HEK293 (cell line): ENCODE data around the gene BTBD19.
A peak's percentile ranks its signal among the peaks of the same experiment; 100 is the strongest.

ENCODE experiments used
- BCL11A ChIP-seq: fragments of 450-650 bp; formaldehyde crosslinking; IDR thresholded peaks from 2 replicates; pipeline ENCODE4 v1.5.1; 2016; ENCODE audit warnings: low read depth, missing biosample characterization, missing genetic modification characterization
- BCL11B ChIP-seq: fragments of 450-650 bp; formaldehyde crosslinking; IDR thresholded peaks from 2 replicates; pipeline ENCODE4 v1.5.1; 2016; ENCODE audit warnings: low read depth, missing biosample characterization, missing genetic modification characterization
- GLI2 ChIP-seq: fragments of 450-650 bp; formaldehyde crosslinking; IDR thresholded peaks from 2 replicates; pipeline ENCODE4; 2017; ENCODE audit warnings: missing biosample characterization, missing genetic modification characterization, low read depth, borderline replicate concordance
- GLIS2 ChIP-seq: fragments of 450-650 bp; formaldehyde crosslinking; IDR thresholded peaks from 2 replicates; pipeline ENCODE4 v1.5.1; 2016; ENCODE audit warnings: missing biosample characterization, missing genetic modification characterization
- HOXC10 ChIP-seq: sonication (generic); formaldehyde crosslinking; IDR thresholded peaks from 2 replicates; pipeline ENCODE4 v1.8.1; 2023; ENCODE audit warnings: mild to moderate bottlenecking, missing genetic modification reagents
- OSR2 ChIP-seq: fragments of 450-650 bp; formaldehyde crosslinking; IDR thresholded peaks from 2 replicates; pipeline ENCODE4 v1.5.1; 2016; ENCODE audit warnings: missing biosample characterization, missing genetic modification characterization
- PRDM2 ChIP-seq: fragments of 450-650 bp; formaldehyde crosslinking; IDR thresholded peaks from 2 replicates; pipeline ENCODE4 v1.5.1; 2016; ENCODE audit warnings: missing biosample characterization, missing genetic modification characterization, borderline replicate concordance
- SP7 ChIP-seq: fragments of 450-650 bp; formaldehyde crosslinking; IDR thresholded peaks from 2 replicates; pipeline ENCODE4 v1.5.1; 2016; ENCODE audit warnings: missing biosample characterization, missing genetic modification characterization
- ZFP37 ChIP-seq: fragments of 450-650 bp; formaldehyde crosslinking; IDR thresholded peaks from 2 replicates; pipeline ENCODE4 v1.5.1; 2016; ENCODE audit warnings: missing biosample characterization, missing genetic modification characterization
- ZFP69B ChIP-seq: fragments of 450-650 bp; formaldehyde crosslinking; IDR thresholded peaks from 2 replicates; pipeline ENCODE4 v1.5.1; 2016; ENCODE audit warnings: missing biosample characterization, missing genetic modification characterization
- ZNF112 ChIP-seq: fragments of 450-650 bp; formaldehyde crosslinking; IDR thresholded peaks from 2 replicates; pipeline ENCODE4 v1.5.0; 2017; ENCODE audit warnings: missing biosample characterization, missing genetic modification characterization
- ZNF175 ChIP-seq: fragments of 450-650 bp; formaldehyde crosslinking; IDR thresholded peaks from 2 replicates; pipeline ENCODE4 v1.5.1; 2016; ENCODE audit warnings: missing biosample characterization, missing genetic modification characterization
- ZNF223 ChIP-seq: fragments of 450-650 bp; formaldehyde crosslinking; IDR thresholded peaks from 2 replicates; pipeline ENCODE4 v1.5.1; 2016; ENCODE audit warnings: missing biosample characterization, missing genetic modification characterization
- ZNF292 ChIP-seq: fragments of 450-650 bp; formaldehyde crosslinking; IDR thresholded peaks from 2 replicates; pipeline ENCODE4 v1.5.1; 2016; ENCODE audit warnings: low read depth, missing biosample characterization, missing genetic modification characterization, borderline replicate concordance
- ZNF341 ChIP-seq: fragments of 450-650 bp; formaldehyde crosslinking; IDR thresholded peaks from 2 replicates; pipeline ENCODE4; 2016; ENCODE audit warnings: low read depth, missing biosample characterization, missing genetic modification characterization
- ZNF501 ChIP-seq: fragments of 450-650 bp; formaldehyde crosslinking; IDR thresholded peaks from 2 replicates; pipeline ENCODE4 v1.5.1; 2016; ENCODE audit warnings: missing biosample characterization, missing genetic modification characterization
- ZNF514 ChIP-seq: fragments of 450-650 bp; formaldehyde crosslinking; IDR thresholded peaks from 2 replicates; pipeline ENCODE4 v1.5.1; 2016; ENCODE audit warnings: missing biosample characterization, missing genetic modification characterization
- ZNF623 ChIP-seq: fragments of 450-650 bp; formaldehyde crosslinking; IDR thresholded peaks from 2 replicates; pipeline ENCODE4 v1.5.1; 2016; ENCODE audit warnings: missing biosample characterization, missing genetic modification characterization
- ZNF654 ChIP-seq: fragments of 450-650 bp; formaldehyde crosslinking; IDR thresholded peaks from 2 replicates; pipeline ENCODE4 v1.5.1; 2016; ENCODE audit warnings: low read depth, missing biosample characterization, missing genetic modification characterization
- ZNF692 ChIP-seq: fragments of 450-650 bp; formaldehyde crosslinking; IDR thresholded peaks from 2 replicates; pipeline ENCODE4 v1.5.1; 2016; ENCODE audit warnings: missing biosample characterization, missing genetic modification characterization
- TF ChIP-seq, protein P1 (sequence below): fragments of 450-650 bp; formaldehyde crosslinking; IDR thresholded peaks from 2 replicates; pipeline ENCODE4 v1.5.1; 2016; ENCODE audit warnings: missing biosample characterization, missing genetic modification characterization
- TF ChIP-seq, protein P2 (sequence below): fragments of 450-650 bp; formaldehyde crosslinking; IDR thresholded peaks from 2 replicates; pipeline ENCODE4 v1.5.1; 2016; ENCODE audit warnings: missing biosample characterization, missing genetic modification characterization
- TF ChIP-seq, protein P3 (sequence below): fragments of 450-650 bp; formaldehyde crosslinking; IDR thresholded peaks from 2 replicates; pipeline ENCODE4 v1.5.1; 2016; ENCODE audit warnings: missing biosample characterization, missing genetic modification characterization
- TF ChIP-seq, protein P4 (sequence below): fragments of 450-650 bp; formaldehyde crosslinking; IDR thresholded peaks from 2 replicates; pipeline ENCODE4 v1.5.1; 2016; ENCODE audit warnings: missing biosample characterization, missing genetic modification characterization

The BTBD19 gene

DNA sequence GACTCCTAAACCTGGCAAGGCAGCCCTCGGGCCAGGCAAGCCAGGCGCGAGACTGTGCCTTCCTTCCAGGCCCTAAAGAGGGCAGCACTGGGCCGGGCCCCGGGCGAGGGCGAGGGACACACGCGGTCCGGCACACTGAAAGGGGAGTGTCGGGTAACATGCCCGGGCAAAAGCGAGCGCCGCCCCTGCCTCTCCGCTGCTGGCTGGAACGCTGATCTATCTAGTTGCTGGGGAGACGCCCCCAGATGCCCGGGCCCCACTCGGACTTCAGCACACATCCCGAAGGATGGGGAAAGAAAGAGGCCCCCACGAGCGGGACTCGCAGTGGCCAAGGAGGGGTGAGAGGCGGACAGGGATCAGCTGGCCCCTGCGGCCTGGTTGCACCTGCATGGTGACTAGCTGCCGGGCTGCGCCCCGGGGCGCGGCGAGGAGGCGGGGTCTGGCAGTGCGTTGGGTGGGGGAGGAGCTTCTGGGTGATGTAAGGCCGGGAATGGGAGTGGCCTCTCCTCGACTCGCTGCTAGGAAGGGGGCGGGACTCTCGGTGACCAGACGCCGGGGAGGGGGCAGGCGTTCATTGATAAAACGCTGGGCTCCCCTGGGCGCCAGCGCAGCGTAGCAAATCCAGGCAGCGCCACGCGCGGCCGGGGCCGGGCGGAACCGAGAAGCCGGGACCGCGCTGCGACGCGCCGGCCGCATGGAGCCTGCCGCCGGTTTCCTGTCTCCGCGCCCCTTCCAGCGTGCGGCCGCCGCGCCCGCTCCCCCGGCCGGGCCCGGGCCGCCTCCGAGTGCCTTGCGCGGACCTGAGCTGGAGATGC lies 8.3 kb upstream of the BTBD19 start, which contains the start of gene PLK3 (continued):
- TF ChIP-seq, protein P1, sequence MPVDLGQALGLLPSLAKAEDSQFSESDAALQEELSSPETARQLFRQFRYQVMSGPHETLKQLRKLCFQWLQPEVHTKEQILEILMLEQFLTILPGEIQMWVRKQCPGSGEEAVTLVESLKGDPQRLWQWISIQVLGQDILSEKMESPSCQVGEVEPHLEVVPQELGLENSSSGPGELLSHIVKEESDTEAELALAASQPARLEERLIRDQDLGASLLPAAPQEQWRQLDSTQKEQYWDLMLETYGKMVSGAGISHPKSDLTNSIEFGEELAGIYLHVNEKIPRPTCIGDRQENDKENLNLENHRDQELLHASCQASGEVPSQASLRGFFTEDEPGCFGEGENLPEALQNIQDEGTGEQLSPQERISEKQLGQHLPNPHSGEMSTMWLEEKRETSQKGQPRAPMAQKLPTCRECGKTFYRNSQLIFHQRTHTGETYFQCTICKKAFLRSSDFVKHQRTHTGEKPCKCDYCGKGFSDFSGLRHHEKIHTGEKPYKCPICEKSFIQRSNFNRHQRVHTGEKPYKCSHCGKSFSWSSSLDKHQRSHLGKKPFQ (tag by site-specific recombination): peak; percentile 53; the same call in 1 of the 2 replicates
- TF ChIP-seq, protein P2, sequence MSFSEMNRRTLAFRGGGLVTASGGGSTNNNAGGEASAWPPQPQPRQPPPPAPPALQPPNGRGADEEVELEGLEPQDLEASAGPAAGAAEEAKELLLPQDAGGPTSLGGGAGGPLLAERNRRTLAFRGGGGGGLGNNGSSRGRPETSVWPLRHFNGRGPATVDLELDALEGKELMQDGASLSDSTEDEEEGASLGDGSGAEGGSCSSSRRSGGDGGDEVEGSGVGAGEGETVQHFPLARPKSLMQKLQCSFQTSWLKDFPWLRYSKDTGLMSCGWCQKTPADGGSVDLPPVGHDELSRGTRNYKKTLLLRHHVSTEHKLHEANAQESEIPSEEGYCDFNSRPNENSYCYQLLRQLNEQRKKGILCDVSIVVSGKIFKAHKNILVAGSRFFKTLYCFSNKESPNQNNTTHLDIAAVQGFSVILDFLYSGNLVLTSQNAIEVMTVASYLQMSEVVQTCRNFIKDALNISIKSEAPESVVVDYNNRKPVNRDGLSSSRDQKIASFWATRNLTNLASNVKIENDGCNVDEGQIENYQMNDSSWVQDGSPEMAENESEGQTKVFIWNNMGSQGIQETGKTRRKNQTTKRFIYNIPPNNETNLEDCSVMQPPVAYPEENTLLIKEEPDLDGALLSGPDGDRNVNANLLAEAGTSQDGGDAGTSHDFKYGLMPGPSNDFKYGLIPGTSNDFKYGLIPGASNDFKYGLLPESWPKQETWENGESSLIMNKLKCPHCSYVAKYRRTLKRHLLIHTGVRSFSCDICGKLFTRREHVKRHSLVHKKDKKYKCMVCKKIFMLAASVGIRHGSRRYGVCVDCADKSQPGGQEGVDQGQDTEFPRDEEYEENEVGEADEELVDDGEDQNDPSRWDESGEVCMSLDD (tag by site-specific recombination): peak; percentile 89
- TF ChIP-seq ZNF514: no peak
- peak; percentile 99 for TF ChIP-seq ZNF501 (tag by site-specific recombination)
- no peak; the same call in 1 of the 2 replicates for TF ChIP-seq ZNF654 (tag by site-specific recombination)
- TF ChIP-seq ZNF292 (tag by site-specific recombination): no peak
- no peak for TF ChIP-seq HOXC10
- no peak for TF ChIP-seq OSR2 (tag by site-specific recombination)
- peak; percentile 98 for TF ChIP-seq GLIS2 (tag by site-specific recombination)
- peak; percentile 81; the same call in 1 of the 2 replicates for TF ChIP-seq ZFP37
- TF ChIP-seq GLI2: no peak; the same call in 1 of the 2 replicates
- peak; percentile 88 for TF ChIP-seq BCL11B (tag by site-specific recombination)
- TF ChIP-seq ZFP69B (tag by site-specific recombination): peak; percentile 95
- TF ChIP-seq ZNF341 (tag by site-specific recombination): peak; percentile 85
- no peak for TF ChIP-seq PRDM2 (tag by site-specific recombination)
- no peak for TF ChIP-seq ZNF112 (tag by site-specific recombination)
- TF ChIP-seq ZNF623 (tag by site-specific recombination): peak; percentile 25; the same call in 1 of the 2 replicates
- no peak for TF ChIP-seq ZNF175 (tag by site-specific recombination)
- TF ChIP-seq ZNF223 (tag by site-specific recombination): 0 out of 2 replicates have a peak, but pooled peaks have one; percentile 25
- TF ChIP-seq BCL11A: peak; percentile 98
- TF ChIP-seq, protein P3, sequence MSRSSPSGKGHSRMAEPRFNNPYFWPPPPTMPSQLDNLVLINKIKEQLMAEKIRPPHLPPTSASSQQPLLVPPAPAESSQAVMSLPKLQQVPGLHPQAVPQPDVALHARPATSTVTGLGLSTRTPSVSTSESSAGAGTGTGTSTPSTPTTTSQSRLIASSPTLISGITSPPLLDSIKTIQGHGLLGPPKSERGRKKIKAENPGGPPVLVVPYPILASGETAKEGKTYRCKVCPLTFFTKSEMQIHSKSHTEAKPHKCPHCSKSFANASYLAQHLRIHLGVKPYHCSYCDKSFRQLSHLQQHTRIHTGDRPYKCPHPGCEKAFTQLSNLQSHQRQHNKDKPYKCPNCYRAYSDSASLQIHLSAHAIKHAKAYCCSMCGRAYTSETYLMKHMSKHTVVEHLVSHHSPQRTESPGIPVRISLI (tag by site-specific recombination): no peak
- TF ChIP-seq ZNF692 (tag by site-specific recombination): peak; percentile 97
- TF ChIP-seq, protein P4, sequence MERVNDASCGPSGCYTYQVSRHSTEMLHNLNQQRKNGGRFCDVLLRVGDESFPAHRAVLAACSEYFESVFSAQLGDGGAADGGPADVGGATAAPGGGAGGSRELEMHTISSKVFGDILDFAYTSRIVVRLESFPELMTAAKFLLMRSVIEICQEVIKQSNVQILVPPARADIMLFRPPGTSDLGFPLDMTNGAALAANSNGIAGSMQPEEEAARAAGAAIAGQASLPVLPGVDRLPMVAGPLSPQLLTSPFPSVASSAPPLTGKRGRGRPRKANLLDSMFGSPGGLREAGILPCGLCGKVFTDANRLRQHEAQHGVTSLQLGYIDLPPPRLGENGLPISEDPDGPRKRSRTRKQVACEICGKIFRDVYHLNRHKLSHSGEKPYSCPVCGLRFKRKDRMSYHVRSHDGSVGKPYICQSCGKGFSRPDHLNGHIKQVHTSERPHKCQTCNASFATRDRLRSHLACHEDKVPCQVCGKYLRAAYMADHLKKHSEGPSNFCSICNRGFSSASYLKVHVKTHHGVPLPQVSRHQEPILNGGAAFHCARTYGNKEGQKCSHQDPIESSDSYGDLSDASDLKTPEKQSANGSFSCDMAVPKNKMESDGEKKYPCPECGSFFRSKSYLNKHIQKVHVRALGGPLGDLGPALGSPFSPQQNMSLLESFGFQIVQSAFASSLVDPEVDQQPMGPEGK: peak; percentile 99
- peak; percentile 88 for TF ChIP-seq SP7 (tag by site-specific recombination)
